Erythroblast (primary cell): Measurements from ENCODE around the gene KRTAP4-6.

Experiments used
- GATA1 ChIP-seq: IDR thresholded peaks from 2 replicates; pipeline ENCODE4 v1.6.1; 2011; ENCODE audit warnings: low read depth, mild to moderate bottlenecking, control low read depth, low read length, moderate library complexity
- POLR2A ChIP-seq: IDR thresholded peaks from 2 replicates; pipeline ENCODE4 v1.6.1; 2011; ENCODE audit warnings: mild to moderate bottlenecking, low read length

DNA sequence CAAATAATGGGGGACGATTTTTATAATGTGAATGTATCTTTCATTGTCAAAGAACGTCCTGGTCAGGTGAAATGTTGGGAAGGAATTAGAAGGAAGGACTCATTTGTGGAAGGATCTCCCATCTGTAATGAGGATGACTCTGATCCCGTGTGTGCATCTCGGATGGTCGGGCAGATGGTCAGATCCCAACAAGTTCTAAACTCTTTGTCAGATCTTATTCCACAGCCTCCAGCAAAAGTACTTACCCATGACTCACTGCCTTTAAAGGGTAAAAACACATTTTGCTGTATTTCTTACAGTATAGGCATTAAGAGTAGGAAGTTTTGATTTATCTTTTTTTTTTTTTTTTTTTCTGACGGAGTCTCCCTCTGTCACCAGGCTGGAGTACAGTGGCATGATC is 41.9 kb downstream of the KRTAP4-6 start:
- TF ChIP-seq POLR2A (no peak), GATA1 (no peak)
